KOPT-K1 (cell line): ENCODE results near the gene IGLL1.

Experiments
- H3K27ac ChIP-seq: fragments of 200-600 bp; sonication (generic); 2 replicates; pipeline ENCODE4 v1.5.1; 2016; ENCODE audit warnings: antibody characterized with exemption, mild to moderate bottlenecking, low read depth, low read length; ENCODE audit not compliant: poor library complexity, severe bottlenecking
- H3K36me3 ChIP-seq: fragments of 200-600 bp; sonication (generic); 2 replicates; pipeline ENCODE4 v1.5.1; 2017; ENCODE audit warnings: antibody characterized with exemption, mild to moderate bottlenecking, low read length, moderate library complexity; ENCODE audit not compliant: insufficient read depth
- H3K9me3 ChIP-seq: fragments of 200-600 bp; sonication (generic); 2 replicates; pipeline ENCODE4 v1.5.1; 2017; ENCODE audit warnings: antibody characterized with exemption, low read length, mild to moderate bottlenecking; ENCODE audit not compliant: insufficient read depth, poor library complexity, severe bottlenecking

Gene IGLL1

DNA sequence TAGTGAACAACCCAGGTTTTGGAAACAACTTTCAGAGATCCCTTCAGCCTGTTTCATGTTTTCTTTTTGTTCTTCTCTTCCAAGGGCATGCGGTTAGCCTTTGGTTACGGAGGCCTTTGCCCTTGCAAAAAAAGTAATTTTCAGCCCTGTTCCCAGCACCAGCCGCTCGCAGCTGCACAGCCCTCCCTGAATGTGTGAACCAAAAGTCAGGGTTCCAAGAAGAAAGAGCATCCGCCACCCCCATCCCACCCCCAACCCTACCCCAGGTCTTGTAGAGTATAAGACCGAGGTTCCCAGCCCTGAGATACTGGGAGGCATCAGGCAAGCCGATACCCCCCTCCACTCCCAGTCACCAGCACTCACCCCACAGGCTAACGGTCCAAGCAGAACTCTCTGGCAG is 56.4 kb downstream of the IGLL1 start:
- H3K27ac ChIP-seq, result peak overlapping the region; percentile 98
- H3K9me3 ChIP-seq, result no peaks in the 10 kb centered on the region
- no peaks in the 10 kb centered on the region for H3K36me3 ChIP-seq
